HG03066 (cell line): ENCODE measurements around the gene HSPA12B.

Source experiments
- ATAC-seq: cut with Tn5 transposase; IDR thresholded peaks from one replicate; pipeline ENCODE4 v1.9.1; 2021; ENCODE audit warnings: low read depth; ENCODE audit not compliant: unreplicated experiment

Gene HSPA12B

GRCh38 chr20:3800878-3801260, 68.4 kb downstream of the HSPA12B start:
- no peak for ATAC-seq

- no peak for ATAC-seq
Measured at GRCh38 chr20:3801299-3801698, 68.8 kb downstream of the HSPA12B start.

- no peak for ATAC-seq
Measured at GRCh38 chr20:3801846-3802245, 69.4 kb downstream of the HSPA12B start.
